ENCODE measurements around the gene DTD2.

GRCh38 chr14:31461545-31461944, 4.2 kb upstream of the DTD2 start:
- TF ChIP-seq CTCF (conservative IDR thresholded peaks at IDR 0.05; ENCODE audit: low read depth, low read length), result no peak
- no peak for TF ChIP-seq NFE2L2 (IDR thresholded peaks at IDR 0.05; ENCODE audit: low read depth, low read length)
- TF ChIP-seq CHD1 (IDR thresholded peaks at IDR 0.05; ENCODE audit: low read depth, low read length), result no peak
- no peak for TF ChIP-seq POLR2A (IDR thresholded peaks at IDR 0.05; ENCODE audit: low read depth, low read length)
- TF ChIP-seq RAD21 (IDR thresholded peaks at IDR 0.05; ENCODE audit: low read length), result no peak
- TF ChIP-seq RCOR1 (IDR thresholded peaks at IDR 0.05; ENCODE audit: insufficient replicate concordance, low read length), result no peak
- TF ChIP-seq MXI1 (IDR thresholded peaks at IDR 0.05; ENCODE audit: borderline replicate concordance, low read depth, low read length), result no peak
- TF ChIP-seq BHLHE40 (IDR thresholded peaks at IDR 0.05; ENCODE audit: low read depth, low read length), result no peak
- TF ChIP-seq USF2 (IDR thresholded peaks at IDR 0.05; ENCODE audit: low read depth, low read length), result no peak
- TF ChIP-seq CEBPB (IDR thresholded peaks at IDR 0.05; ENCODE audit: low read depth, low read length), result no peak
